IPS DF 6.9 (cell line): ENCODE data around the gene FOXP1.
"Not testable (repeated sequence)": the region's sequence is repeated elsewhere in the genome, so short reads cannot be mapped to it uniquely, and the experiment has no call there.

Experiments
- DNase-seq: peaks from one replicate; pipeline ENCODE4 v3.0.0-alpha.2; 2013; ENCODE audit warnings: low read depth, low spot score
- H3K27ac ChIP-seq: one replicate; pipeline ENCODE4 v1.5.1; 2013; ENCODE audit warnings: low read length, control low read depth
- H3K27me3 ChIP-seq: 2 replicates; pipeline ENCODE4 v1.6.1; 2013; ENCODE audit warnings: mild to moderate bottlenecking, low read length; ENCODE audit not compliant: control insufficient read depth, insufficient read depth
- H3K36me3 ChIP-seq: 2 replicates; pipeline ENCODE4 v1.6.1; 2013; ENCODE audit warnings: low read length; ENCODE audit not compliant: control insufficient read depth, insufficient read depth
- H3K4me1 ChIP-seq: 2 replicates; pipeline ENCODE4 v1.6.1; 2013; ENCODE audit warnings: low read length; ENCODE audit not compliant: control insufficient read depth, insufficient read depth
- H3K4me3 ChIP-seq: 2 replicates; pipeline ENCODE4 v1.5.1; 2013; ENCODE audit warnings: mild to moderate bottlenecking, low read length
- H3K9me3 ChIP-seq: 2 replicates; pipeline ENCODE4 v1.6.1; 2013; ENCODE audit warnings: low read length, inconsistent platforms; ENCODE audit not compliant: control insufficient read depth, insufficient read depth
- WGBS: extraction: QIAGEN DNeasy Blood & Tissue Kit; methylation state at CpG from one replicate; pipeline ENCODE4 v1.1.7; 2013; ENCODE audit warnings: mixed read lengths, missing lambda C conversion rate; ENCODE audit not compliant: insufficient read length, insufficient coverage; 5-methylcytosine and 5-hydroxymethylcytosine counted together

Gene FOXP1

GRCh38 chr3:71444861-71445259, 138.7 kb downstream of the FOXP1 start:
- WGBS, result no CpG with 5 or more reads among the region's 4 CpGs
- Histone ChIP-seq H3K27me3 (no peaks in the 10 kb centered on the region), H3K9me3 (no peaks in the 10 kb centered on the region), H3K36me3 (no peaks in the 10 kb centered on the region), H3K4me3 (no peak overlapping the region), H3K4me1 (no peaks in the 10 kb centered on the region), H3K27ac (no peak overlapping the region)
- no peak for DNase-seq

GRCh38 chr3:71444028-71444860, 139.3 kb downstream of the FOXP1 start:
- Histone ChIP-seq H3K4me1 (no peaks in the 10 kb centered on the region), H3K27me3 (no peaks in the 10 kb centered on the region), H3K27ac (no peak overlapping the region), H3K36me3 (no peaks in the 10 kb centered on the region), H3K9me3 (no peaks in the 10 kb centered on the region), H3K4me3 (no peak overlapping the region)
- DNase-seq, result no peak
- WGBS, result no CpG with 5 or more reads among the region's 17 CpGs

GRCh38 chr3:71443332-71443731, 140.2 kb downstream of the FOXP1 start:
- Histone ChIP-seq H3K4me3 (no peak overlapping the region), H3K9me3 (no peaks in the 10 kb centered on the region), H3K36me3 (no peaks in the 10 kb centered on the region), H3K27me3 (no peaks in the 10 kb centered on the region), H3K27ac (no peak overlapping the region), H3K4me1 (no peaks in the 10 kb centered on the region)
- no CpG with 5 or more reads among the region's 8 CpGs for WGBS
- DNase-seq, result no peak

- H3K27me3 ChIP-seq, result no peaks in the 10 kb centered on the region
- H3K27ac ChIP-seq, result no peak overlapping the region
- DNase-seq, result no peak
- WGBS, result no CpG with 5 or more reads among the region's 5 CpGs
- H3K4me1 ChIP-seq, result no peaks in the 10 kb centered on the region
- no peak overlapping the region for H3K4me3 ChIP-seq
- no peaks in the 10 kb centered on the region for H3K9me3 ChIP-seq
- H3K36me3 ChIP-seq, result no peaks in the 10 kb centered on the region
These were observed 140.9 kb downstream of the FOXP1 start for GRCh38 chr3:71442652-71443042.

- Histone ChIP-seq H3K9me3 (no peaks in the 10 kb centered on the region), H3K36me3 (no peaks in the 10 kb centered on the region), H3K4me1 (no peaks in the 10 kb centered on the region), H3K27me3 (no peaks in the 10 kb centered on the region), H3K27ac (no peak overlapping the region), H3K4me3 (no peak overlapping the region)
- no CpG with 5 or more reads among the region's 11 CpGs for WGBS
- no peak for DNase-seq
These were observed 141.4 kb downstream of the FOXP1 start for GRCh38 chr3:71441925-71442651.

GRCh38 chr3:71441217-71441924, 142.2 kb downstream of the FOXP1 start:
- no peaks in the 10 kb centered on the region for H3K27me3 ChIP-seq
- no peak overlapping the region for H3K27ac ChIP-seq
- DNase-seq, result no peak
- H3K36me3 ChIP-seq, result no peaks in the 10 kb centered on the region
- H3K4me1 ChIP-seq, result no peaks in the 10 kb centered on the region
- no peaks in the 10 kb centered on the region for H3K9me3 ChIP-seq
- WGBS, result no CpG with 5 or more reads among the region's 9 CpGs
- no peak overlapping the region for H3K4me3 ChIP-seq

GRCh38 chr3:71438904-71439303, 144.6 kb downstream of the FOXP1 start:
- no peaks in the 10 kb centered on the region for H3K4me1 ChIP-seq
- no peak overlapping the region for H3K27ac ChIP-seq
- no peaks in the 10 kb centered on the region for H3K36me3 ChIP-seq
- WGBS, result no CpG with 5 or more reads among the region's 6 CpGs
- H3K4me3 ChIP-seq, result no peak overlapping the region
- no peaks in the 10 kb centered on the region for H3K27me3 ChIP-seq
- DNase-seq, result no peak
- no peaks in the 10 kb centered on the region for H3K9me3 ChIP-seq

- no peak overlapping the region for H3K27ac ChIP-seq
- no peak overlapping the region for H3K4me3 ChIP-seq
- H3K9me3 ChIP-seq, result no peaks in the 10 kb centered on the region
- no CpG with 5 or more reads among the region's 7 CpGs for WGBS
- H3K27me3 ChIP-seq, result no peaks in the 10 kb centered on the region
- no peaks in the 10 kb centered on the region for H3K4me1 ChIP-seq
- H3K36me3 ChIP-seq, result no peaks in the 10 kb centered on the region
- no peak for DNase-seq
These were observed 145.3 kb downstream of the FOXP1 start for GRCh38 chr3:71438071-71438685.

- DNase-seq, result no peak
- WGBS, result 100% methylated on average over 1 of the region's 5 CpGs
- H3K9me3 ChIP-seq, result no peaks in the 10 kb centered on the region
- H3K36me3 ChIP-seq, result no peaks in the 10 kb centered on the region
- H3K4me3 ChIP-seq, result no peak overlapping the region
- no peaks in the 10 kb centered on the region for H3K27me3 ChIP-seq
- H3K27ac ChIP-seq, result no peak overlapping the region
- no peaks in the 10 kb centered on the region; the same call in 1 of the 2 replicates for H3K4me1 ChIP-seq
These were observed 147.2 kb downstream of the FOXP1 start for GRCh38 chr3:71436337-71436736.

GRCh38 chr3:71435836-71436235, 147.7 kb downstream of the FOXP1 start:
- H3K4me1 ChIP-seq, DNase-seq, H3K36me3 ChIP-seq, H3K27me3 ChIP-seq, H3K27ac ChIP-seq, H3K9me3 ChIP-seq, H3K4me3 ChIP-seq: not testable (repeated sequence)
- no CpG with 5 or more reads among the region's 7 CpGs for WGBS
